Activated CD8-positive, alpha-beta memory T cell treated with anti-CD3 and anti-CD28 coated beads, Interleukin-2, amount 10 ng/mL, durations not matched to agents 7 days and 5 days (primary cell): ENCODE results near the gene DYNC2I2. TPM values are rescaled to one million over a fixed set of nuclear protein-coding genes. Genes with fewer than 3 reads are reported as not detected.

ENCODE experiments used
- ATAC-seq: fragments of 150-1000 bp; cut with Tn5 transposase; one replicate; pipeline ENCODE4 v1.10.0; 2021; ENCODE audit warnings: moderate library complexity
- CTCF ChIA-PET: fragments of 350-600 bp; sonication (Branson Sonifier 250); formaldehyde crosslinking; loops from one replicate; lab custom pipeline; 2021; ENCODE audit warnings: antibody characterized with exemption; lab: Charles Lee
- DNase-seq: peaks from one replicate; pipeline ENCODE4 v3.0.0-alpha.2; 2020
- H3K27ac Mint-ChIP-seq: one replicate; pipeline ENCODE4 v1.8.0; 2021; ENCODE audit warnings: mild to moderate bottlenecking, mixed read lengths
- H3K27me3 Mint-ChIP-seq: one replicate; pipeline ENCODE4 v1.8.0; 2021; ENCODE audit warnings: mixed read lengths
- H3K36me3 Mint-ChIP-seq: one replicate; pipeline ENCODE4 v1.8.0; 2021; ENCODE audit warnings: mild to moderate bottlenecking, mixed read lengths
- H3K4me1 Mint-ChIP-seq: one replicate; pipeline ENCODE4 v1.8.0; 2021; ENCODE audit warnings: mixed read lengths
- H3K4me3 Mint-ChIP-seq: one replicate; pipeline ENCODE4 v1.8.0; 2021; ENCODE audit warnings: mild to moderate bottlenecking, moderate library complexity, mixed read lengths
- H3K9me3 Mint-ChIP-seq: one replicate; pipeline ENCODE4 v1.8.0; 2022; ENCODE audit warnings: low read depth, mixed read lengths
- total RNA-seq, 2 experiments: library from RNA; stranded (reverse); gene quantifications; one replicate each; pipeline ENCODE4 v1.2.3, GENCODE V29; 2021

DYNC2I2 gene
- total RNA-seq, 2 experiments from 2014 or later = 52.5 to 67.8 TPM

GRCh38 chr9:128629136-128629535 is 27.5 kb downstream of the DYNC2I2 start:
- ATAC-seq (no peak), DNase-seq (no peak)
- CTCF ChIA-PET = no interaction called here
- Mint-ChIP-seq H3K4me1 (no peaks in the 10 kb centered on the region), H3K27me3 (no peaks in the 10 kb centered on the region), H3K36me3 (peaks cover 43% of the 10 kb centered on the region), H3K4me3 (no peak overlapping the region), H3K27ac (no peak overlapping the region), H3K9me3 (no peaks in the 10 kb centered on the region)

GRCh38 chr9:128628471-128629048 is 28.1 kb downstream of the DYNC2I2 start:
- Mint-ChIP-seq H3K9me3 (no peaks in the 10 kb centered on the region), H3K4me3 (no peak overlapping the region), H3K27me3 (no peaks in the 10 kb centered on the region), H3K36me3 (peaks cover 40% of the 10 kb centered on the region), H3K4me1 (no peaks in the 10 kb centered on the region), H3K27ac (no peak overlapping the region)
- ATAC-seq = no peak
- CTCF ChIA-PET = no interaction called here
- no peak for DNase-seq

GRCh38 chr9:128627906-128628305 is 28.7 kb downstream of the DYNC2I2 start:
- CTCF ChIA-PET = no interaction called here

GRCh38 chr9:128627127-128627715 is 29.4 kb downstream of the DYNC2I2 start:
- ATAC-seq (no peak), DNase-seq (no peak)
- no peaks in the 10 kb centered on the region for H3K27me3 Mint-ChIP-seq
- CTCF ChIA-PET = no interaction called here
- H3K4me3 Mint-ChIP-seq = no peak overlapping the region
- no peak overlapping the region for H3K27ac Mint-ChIP-seq
- no peaks in the 10 kb centered on the region for H3K4me1 Mint-ChIP-seq
- H3K36me3 Mint-ChIP-seq = peaks cover 31% of the 10 kb centered on the region
- H3K9me3 Mint-ChIP-seq = no peaks in the 10 kb centered on the region

More at GRCh38 chr9:128627906-128628305, 28.7 kb downstream of the DYNC2I2 start:
- ATAC-seq (no peak), DNase-seq (no peak)
- no peak overlapping the region for H3K27ac Mint-ChIP-seq
- no peaks in the 10 kb centered on the region for H3K27me3 Mint-ChIP-seq
- no peaks in the 10 kb centered on the region for H3K4me1 Mint-ChIP-seq
- peaks cover 35% of the 10 kb centered on the region for H3K36me3 Mint-ChIP-seq
- no peaks in the 10 kb centered on the region for H3K9me3 Mint-ChIP-seq
- H3K4me3 Mint-ChIP-seq = no peak overlapping the region

DNA sequence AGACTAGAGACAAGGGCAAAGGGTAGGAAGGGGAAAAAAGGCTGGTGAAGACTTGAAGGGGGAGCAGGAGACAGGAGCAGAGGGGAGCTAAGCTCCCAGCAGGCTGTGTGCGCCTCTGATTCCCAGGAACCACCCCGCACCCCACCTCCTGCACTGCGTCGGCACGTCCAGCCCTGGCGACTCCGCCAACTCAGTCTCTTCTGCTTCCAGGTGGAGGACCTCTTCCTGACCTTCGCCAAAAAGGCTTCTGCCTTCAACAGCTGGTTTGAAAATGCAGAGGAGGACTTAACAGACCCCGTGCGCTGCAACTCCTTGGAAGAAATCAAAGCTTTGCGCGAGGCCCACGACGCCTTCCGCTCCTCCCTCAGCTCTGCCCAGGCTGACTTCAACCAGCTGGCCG is 30.5 kb downstream of the DYNC2I2 start:
- Mint-ChIP-seq H3K9me3 (no peaks in the 10 kb centered on the region), H3K4me3 (no peak overlapping the region), H3K4me1 (no peaks in the 10 kb centered on the region), H3K27me3 (no peaks in the 10 kb centered on the region), H3K36me3 (peaks cover 34% of the 10 kb centered on the region), H3K27ac (no peak overlapping the region)
- ATAC-seq (no peak), DNase-seq (no peak)
- CTCF ChIA-PET = interaction anchor here (0.7 kb wide), 1 partner anchor 206 kb away, joined by 3 read pairs; the partner anchor contains the start of gene CERCAM

- DNase-seq (no peak), ATAC-seq (no peak)
- Mint-ChIP-seq H3K27me3 (no peaks in the 10 kb centered on the region), H3K4me1 (no peaks in the 10 kb centered on the region), H3K36me3 (peaks cover 39% of the 10 kb centered on the region), H3K9me3 (no peaks in the 10 kb centered on the region), H3K4me3 (no peak overlapping the region), H3K27ac (no peak overlapping the region)
- CTCF ChIA-PET = interaction anchor here (0.7 kb wide), 1 partner anchor 205 kb away, joined by 3 read pairs; the partner anchor contains the start of gene CERCAM
Measured at GRCh38 chr9:128625391-128626146, 31.1 kb downstream of the DYNC2I2 start.

- peaks cover 49% of the 10 kb centered on the region for H3K36me3 Mint-ChIP-seq
- no peaks in the 10 kb centered on the region for H3K27me3 Mint-ChIP-seq
- DNase-seq (no peak), ATAC-seq (no peak)
- H3K4me3 Mint-ChIP-seq = no peak overlapping the region
- CTCF ChIA-PET = no interaction called here
- H3K9me3 Mint-ChIP-seq = no peaks in the 10 kb centered on the region
- no peaks in the 10 kb centered on the region for H3K4me1 Mint-ChIP-seq
- no peak overlapping the region for H3K27ac Mint-ChIP-seq
Measured at GRCh38 chr9:128624566-128624965, 32.1 kb downstream of the DYNC2I2 start.

DNA sequence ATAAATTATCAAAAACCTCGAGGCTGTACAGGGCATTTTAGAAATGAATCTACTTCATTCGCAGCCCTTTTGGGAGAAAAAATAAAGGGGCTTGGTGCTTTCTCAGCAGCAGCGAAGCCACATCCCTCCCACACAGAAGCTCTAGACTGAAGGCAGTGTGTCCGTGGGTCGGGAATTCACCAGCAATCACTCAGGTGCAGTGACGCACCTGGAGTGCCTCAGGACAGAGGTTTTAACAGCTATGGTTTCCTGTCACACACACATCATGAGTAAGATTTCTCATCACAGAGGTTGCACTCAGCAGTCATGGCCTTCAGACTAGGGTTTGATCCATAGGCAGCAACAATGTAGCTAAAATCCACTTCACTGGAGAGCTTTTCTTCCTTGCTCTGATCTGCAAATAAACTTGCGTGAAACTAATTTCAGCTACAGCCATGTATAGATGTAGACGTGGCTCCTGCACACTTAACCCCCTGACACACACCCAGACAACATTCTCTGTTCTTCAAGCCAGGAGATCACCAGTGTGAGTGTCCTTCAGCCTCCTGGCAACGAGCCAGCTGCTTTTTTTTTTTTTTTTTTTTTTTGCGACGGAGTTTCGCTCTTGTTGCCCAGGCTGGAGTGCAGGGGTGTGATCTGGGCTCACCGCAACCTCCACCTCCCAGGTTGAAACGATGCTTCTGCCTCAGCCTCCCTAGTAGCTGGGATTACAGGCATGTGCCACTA is 34.8 kb downstream of the DYNC2I2 start:
- CTCF ChIA-PET = no interaction called here

GRCh38 chr9:128619779-128620178 is 36.9 kb downstream of the DYNC2I2 start:
- no peaks in the 10 kb centered on the region for H3K4me1 Mint-ChIP-seq
- peaks cover 52% of the 10 kb centered on the region for H3K36me3 Mint-ChIP-seq
- no peaks in the 10 kb centered on the region for H3K9me3 Mint-ChIP-seq
- DNase-seq = no peak
- no peaks in the 10 kb centered on the region for H3K27me3 Mint-ChIP-seq
- H3K4me3 Mint-ChIP-seq = no peak overlapping the region
- ATAC-seq = no peak
- CTCF ChIA-PET = interaction anchor here (1.4 kb wide), 1 partner anchor 14 kb away, joined by 4 read pairs; no protein-coding TSS in a partner anchor
- H3K27ac Mint-ChIP-seq = no peak overlapping the region

More for the DNA sequence above, 34.8 kb downstream of the DYNC2I2 start:
- no peak overlapping the region for H3K27ac Mint-ChIP-seq
- DNase-seq = no peak
- no peaks in the 10 kb centered on the region for H3K4me1 Mint-ChIP-seq
- H3K9me3 Mint-ChIP-seq = no peaks in the 10 kb centered on the region
- H3K27me3 Mint-ChIP-seq = no peaks in the 10 kb centered on the region
- no peak overlapping the region for H3K4me3 Mint-ChIP-seq
- H3K36me3 Mint-ChIP-seq = peaks cover 57% of the 10 kb centered on the region
- ATAC-seq = no peak

- ATAC-seq (no peak), DNase-seq (no peak)
- peaks cover 50% of the 10 kb centered on the region for H3K36me3 Mint-ChIP-seq
- no peaks in the 10 kb centered on the region for H3K9me3 Mint-ChIP-seq
- no peaks in the 10 kb centered on the region for H3K4me1 Mint-ChIP-seq
- H3K27ac Mint-ChIP-seq = no peak overlapping the region
- CTCF ChIA-PET = no interaction called here
- no peak overlapping the region for H3K4me3 Mint-ChIP-seq
- no peaks in the 10 kb centered on the region for H3K27me3 Mint-ChIP-seq
Measured at GRCh38 chr9:128619127-128619526, 37.5 kb downstream of the DYNC2I2 start.

DNA sequence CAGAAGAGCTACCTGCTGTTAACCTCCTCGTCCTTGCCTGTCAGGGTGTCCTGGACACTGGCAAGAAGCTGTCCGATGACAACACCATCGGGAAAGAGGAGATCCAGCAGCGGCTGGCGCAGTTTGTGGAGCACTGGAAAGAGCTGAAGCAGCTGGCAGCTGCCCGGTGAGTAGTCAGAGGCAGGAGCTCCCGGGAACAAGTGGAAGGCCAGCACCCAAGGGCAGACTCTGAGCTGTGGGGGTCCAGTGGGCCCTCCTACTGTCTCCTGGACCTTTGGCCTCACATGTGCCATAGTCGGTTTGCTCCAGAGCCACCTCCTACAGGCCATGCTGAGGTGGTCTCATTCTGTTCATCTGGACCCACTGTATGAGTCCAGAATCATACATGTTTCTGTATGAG is 38.7 kb downstream of the DYNC2I2 start:
- DNase-seq (no peak), ATAC-seq (no peak)
- Mint-ChIP-seq H3K36me3 (peaks cover 58% of the 10 kb centered on the region), H3K4me3 (no peak overlapping the region), H3K27me3 (no peaks in the 10 kb centered on the region), H3K9me3 (no peaks in the 10 kb centered on the region), H3K27ac (no peak overlapping the region), H3K4me1 (no peaks in the 10 kb centered on the region)
- CTCF ChIA-PET = interaction anchor here (1.4 kb wide), 1 partner anchor 38 kb away, joined by 3 read pairs; no protein-coding TSS in a partner anchor

DNA sequence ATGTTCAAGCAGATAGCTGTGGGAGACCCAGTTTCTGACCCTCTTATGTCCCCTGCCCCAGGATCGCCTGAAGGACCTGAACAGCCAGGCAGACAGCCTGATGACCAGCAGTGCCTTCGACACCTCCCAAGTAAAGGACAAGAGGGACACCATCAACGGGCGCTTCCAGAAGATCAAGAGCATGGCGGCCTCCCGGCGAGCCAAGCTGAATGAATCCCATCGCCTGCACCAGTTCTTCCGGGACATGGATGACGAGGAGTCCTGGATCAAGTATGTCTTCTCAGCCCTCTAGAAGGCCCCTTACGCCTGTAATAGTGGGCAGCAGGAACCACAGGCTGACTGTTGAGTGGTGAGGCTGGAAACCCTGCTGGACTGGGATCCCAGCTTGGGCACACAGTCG is 41.1 kb downstream of the DYNC2I2 start:
- Mint-ChIP-seq H3K4me1 (no peaks in the 10 kb centered on the region), H3K9me3 (no peaks in the 10 kb centered on the region), H3K27me3 (no peaks in the 10 kb centered on the region), H3K27ac (no peak overlapping the region), H3K36me3 (peaks cover 59% of the 10 kb centered on the region), H3K4me3 (no peak overlapping the region)
- no peak for DNase-seq
- CTCF ChIA-PET = no interaction called here
- ATAC-seq = no peak

- DNase-seq (no peak), ATAC-seq (no peak)
- Mint-ChIP-seq H3K27me3 (no peaks in the 10 kb centered on the region), H3K27ac (no peak overlapping the region), H3K4me1 (no peaks in the 10 kb centered on the region), H3K9me3 (no peaks in the 10 kb centered on the region), H3K4me3 (no peak overlapping the region), H3K36me3 (peaks cover 57% of the 10 kb centered on the region)
- CTCF ChIA-PET = no interaction called here
Measured at GRCh38 chr9:128614728-128615127, 41.9 kb downstream of the DYNC2I2 start.
